Mesodermal cell (in vitro differentiated cells): ENCODE data around the gene CAMP.

Experiments
- H3K27ac ChIP-seq: 2 replicates; pipeline ENCODE4 v1.7.0; 2013; ENCODE audit warnings: mild to moderate bottlenecking, low read depth, low read length, moderate library complexity; ENCODE audit not compliant: severe bottlenecking
- H3K36me3 ChIP-seq: 2 replicates; pipeline ENCODE4 v1.7.1; 2013; ENCODE audit warnings: mild to moderate bottlenecking, low read length, moderate library complexity; ENCODE audit not compliant: control insufficient read depth, insufficient read depth
- H3K4me1 ChIP-seq: one replicate; pipeline ENCODE4 v1.7.1; 2013; ENCODE audit warnings: mild to moderate bottlenecking, low read length; ENCODE audit not compliant: insufficient read depth, control insufficient read depth, poor library complexity, severe bottlenecking
- H3K4me3 ChIP-seq: 2 replicates; pipeline ENCODE4 v1.7.0; 2013; ENCODE audit warnings: low read length, control low read depth, mild to moderate bottlenecking; ENCODE audit not compliant: insufficient read depth, poor library complexity, severe bottlenecking; ENCODE audit errors: extremely low read depth
- H3K9me3 ChIP-seq: 2 replicates; pipeline ENCODE4 v1.7.1; 2013; ENCODE audit warnings: mild to moderate bottlenecking, low read length, moderate library complexity; ENCODE audit not compliant: control insufficient read depth
- WGBS, 2 experiments: methylation state at CpG; one replicate each; pipeline ENCODE4 v1.1.5; 2013; ENCODE audit warnings: missing lambda C conversion rate in 2 of 2; ENCODE audit not compliant: insufficient coverage in 2 of 2; 5-methylcytosine and 5-hydroxymethylcytosine counted together

The CAMP gene

DNA sequence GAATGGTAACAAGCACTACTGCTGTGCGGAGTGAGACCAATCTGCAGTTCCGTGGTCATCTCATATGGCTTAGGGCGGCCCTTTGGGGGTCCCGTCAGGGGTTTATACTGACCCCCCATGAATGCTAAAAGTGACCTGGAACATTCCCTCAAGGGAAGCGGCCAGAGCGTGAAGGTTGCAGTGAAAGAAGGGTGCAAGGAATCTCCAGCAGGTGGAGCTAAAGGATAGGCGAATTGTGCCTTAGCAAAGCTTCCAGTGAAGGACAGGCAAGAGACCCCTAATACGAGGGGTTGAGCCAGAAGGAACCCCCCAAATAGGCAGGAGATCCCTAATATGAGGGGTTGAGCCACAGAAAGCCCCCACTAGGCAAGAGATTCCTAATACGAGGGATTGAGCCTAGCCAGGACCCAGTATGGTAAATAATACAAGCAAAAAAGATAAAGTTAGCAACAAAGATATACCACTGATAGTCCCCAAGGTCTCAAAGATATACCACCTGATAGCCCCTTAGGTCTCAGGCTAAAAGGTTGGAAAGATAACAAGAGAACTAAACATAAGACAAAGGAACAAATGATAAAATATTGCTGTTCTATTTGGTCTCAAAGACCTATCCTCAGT is 50.4 kb downstream of the CAMP start:
- Histone ChIP-seq H3K4me3 (no peak overlapping the region), H3K27ac (no peak overlapping the region), H3K4me1 (peaks cover 6% of the 10 kb centered on the region), H3K36me3 (peaks cover 28% of the 10 kb centered on the region), H3K9me3 (peaks cover 7% of the 10 kb centered on the region)
- 48 to 52% methylated on average over 7 to 8 of the region's 9 CpGs for WGBS, 2 experiments

DNA sequence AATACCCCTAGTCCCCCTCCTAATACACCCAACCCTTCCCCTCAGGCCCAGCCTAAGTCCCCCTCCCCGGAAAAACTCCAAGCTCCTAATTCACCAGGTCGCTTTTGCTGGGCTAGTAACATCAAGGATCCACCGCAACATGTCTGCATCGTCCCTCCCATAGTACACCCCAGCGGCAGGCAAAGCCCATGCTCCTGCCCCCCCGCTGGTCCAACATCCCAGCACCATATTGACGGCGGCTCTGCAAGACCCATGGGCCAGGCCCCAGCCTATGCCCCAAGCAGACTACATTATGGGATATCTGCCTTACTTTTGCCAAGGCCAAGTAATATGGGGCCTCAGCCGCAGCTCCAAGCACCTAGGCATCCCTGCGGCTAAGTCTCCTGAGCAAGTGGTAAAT is 51.2 kb downstream of the CAMP start:
- peaks cover 7% of the 10 kb centered on the region for H3K9me3 ChIP-seq
- H3K36me3 ChIP-seq, result peaks cover 21% of the 10 kb centered on the region
- 94 to 95% methylated on average over 9 to 10 of the region's 10 CpGs for WGBS, 2 experiments
- no peak overlapping the region for H3K4me3 ChIP-seq
- no peak overlapping the region for H3K27ac ChIP-seq
- peaks cover 6% of the 10 kb centered on the region for H3K4me1 ChIP-seq
